GM21786 (cell line): Measurements from ENCODE around the gene SLC22A4.
A peak's percentile ranks its signal among the peaks of the same experiment; 100 is the strongest.

Source experiments
- ATAC-seq: cut with Tn5 transposase; IDR thresholded peaks from one replicate; pipeline ENCODE4 v1.9.1; 2021; ENCODE audit not compliant: unreplicated experiment

The SLC22A4 gene

DNA sequence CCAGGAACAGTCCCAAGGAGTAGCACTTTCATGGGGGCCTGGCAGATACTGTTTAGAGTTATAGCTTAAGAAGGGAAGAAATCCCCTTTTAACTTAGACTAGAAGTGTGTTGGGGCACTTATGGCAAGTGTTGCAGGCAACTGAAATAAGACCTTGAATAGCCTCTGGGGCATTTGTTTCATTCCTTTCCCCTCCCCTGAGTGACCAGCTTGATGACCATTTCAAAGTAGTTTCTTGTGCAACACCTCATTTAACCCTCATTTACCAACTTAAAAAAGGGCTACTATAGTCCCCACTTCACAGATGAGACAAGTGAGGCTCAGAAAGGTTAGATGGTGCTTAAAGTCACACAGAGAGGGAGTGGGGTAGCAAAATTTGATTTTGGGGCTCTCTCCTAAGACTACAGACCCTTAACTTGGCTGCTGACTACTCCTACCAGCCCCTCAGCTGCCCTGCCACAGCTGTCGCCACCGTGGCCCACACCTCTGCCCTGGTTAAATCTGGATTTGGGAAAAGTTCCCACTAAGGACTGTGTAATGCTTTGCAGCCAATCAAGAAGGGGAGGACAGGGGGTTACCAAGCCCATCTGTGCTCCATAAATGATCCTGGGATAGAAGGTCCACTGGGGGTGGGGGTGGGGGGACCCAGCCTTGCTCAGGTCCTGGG, 31.2 kb upstream of the SLC22A4 start:
- ATAC-seq: no peak

DNA sequence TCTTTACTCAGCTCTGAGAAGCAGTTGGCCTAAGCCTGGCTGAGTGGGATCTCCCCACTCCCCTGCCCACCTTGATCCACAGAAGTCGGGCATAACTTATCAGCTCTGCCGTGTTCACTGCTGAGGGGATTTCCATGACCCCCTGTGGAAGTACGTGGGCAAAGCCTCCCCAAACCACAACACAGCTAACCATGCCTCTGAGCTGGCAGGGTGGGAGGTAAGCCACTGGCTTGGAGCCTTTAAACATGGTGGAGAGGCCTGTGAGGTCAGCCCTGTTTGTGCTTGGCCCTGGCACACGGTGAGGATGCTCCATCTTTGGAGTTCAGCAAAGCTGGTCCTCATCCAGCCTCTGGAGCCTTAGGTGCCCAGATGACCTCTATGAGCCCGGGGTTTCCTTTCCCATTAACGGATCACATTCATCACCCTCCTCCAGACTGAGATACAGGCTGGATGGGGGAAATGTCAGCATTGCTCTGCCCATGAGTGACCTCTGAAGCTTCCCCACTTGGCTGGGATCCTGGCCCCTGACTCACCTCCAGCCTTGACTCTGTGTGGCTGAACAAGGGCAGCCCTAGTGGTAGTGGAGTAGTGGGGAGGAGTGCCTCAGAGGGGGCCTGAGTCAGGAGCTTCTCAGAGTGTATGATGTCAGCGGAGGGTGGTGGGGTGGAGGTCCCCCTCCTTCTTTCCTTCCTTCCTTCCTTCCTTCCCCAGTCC, 30.5 kb upstream of the SLC22A4 start:
- ATAC-seq: no peak

DNA sequence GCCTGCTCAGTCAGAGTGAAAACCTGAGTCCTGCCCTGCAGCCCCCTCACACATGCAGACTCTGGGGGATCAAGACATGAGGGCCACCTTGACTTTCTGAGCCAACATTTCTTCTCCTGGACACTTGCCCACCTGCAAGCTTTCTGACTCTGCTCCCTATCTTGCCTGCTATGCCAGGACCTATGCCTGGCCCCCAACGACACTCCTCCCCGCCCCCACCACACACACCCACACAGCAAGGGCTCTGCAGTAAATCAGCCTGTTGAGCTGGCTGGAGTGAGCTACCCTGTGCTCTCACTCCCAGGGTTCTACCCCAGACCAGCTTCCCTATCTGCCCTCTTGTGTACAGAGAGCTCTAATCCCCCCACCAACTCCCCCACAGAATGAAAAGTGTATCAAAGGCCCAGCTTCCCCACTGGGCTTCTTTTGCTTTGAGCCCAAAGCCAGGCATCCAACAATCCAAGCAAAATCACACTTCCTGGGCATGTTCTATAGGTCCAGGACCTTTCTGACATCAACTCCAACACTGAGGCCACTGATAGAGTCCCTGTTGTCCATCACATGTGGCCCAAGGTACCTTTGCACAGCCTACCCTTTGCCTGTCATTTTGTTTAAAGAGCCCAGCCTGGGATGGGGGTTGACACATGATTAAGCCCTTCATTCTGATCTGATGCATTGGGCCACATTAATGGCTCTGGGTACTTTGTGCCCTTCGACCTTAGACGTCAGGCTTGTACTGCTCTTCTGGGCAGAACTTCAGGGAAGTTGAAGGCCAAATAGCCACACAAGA, 29.5 kb upstream of the SLC22A4 start:
- no peak for ATAC-seq

DNA sequence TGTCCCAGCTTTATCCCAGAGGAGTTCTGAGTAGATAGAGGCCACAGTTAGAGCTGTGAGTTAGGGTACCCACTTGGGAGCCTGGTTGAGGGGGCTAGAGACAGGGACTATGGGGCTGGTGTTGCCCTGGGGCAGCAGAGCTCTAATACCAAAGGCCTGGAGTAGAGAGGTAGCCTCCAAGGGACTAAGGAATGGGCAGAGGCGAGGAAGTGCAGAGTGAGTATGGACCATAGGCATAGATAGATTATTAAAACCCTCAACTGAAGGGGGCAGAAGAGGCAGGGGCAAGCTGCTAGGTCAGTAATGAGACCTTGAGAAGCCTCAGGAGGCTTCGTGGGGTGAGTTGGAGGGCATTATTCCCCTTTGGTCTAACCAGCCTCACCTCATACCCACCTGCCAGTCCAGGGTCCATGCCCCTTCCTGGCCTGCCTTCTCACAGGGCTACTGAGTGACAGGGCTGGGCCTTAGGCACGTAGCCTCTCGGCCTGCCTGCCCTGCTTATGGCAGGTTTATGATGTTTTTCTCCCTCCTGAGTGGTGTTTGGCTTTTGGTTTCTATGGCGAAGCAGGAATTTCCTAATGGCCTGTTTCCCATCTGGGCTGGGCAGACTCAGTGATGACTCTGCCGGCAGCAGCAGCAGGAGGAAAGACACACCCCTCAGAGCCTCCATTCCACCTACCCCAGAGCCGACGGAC, 28.7 kb upstream of the SLC22A4 start:
- ATAC-seq: no peak

DNA sequence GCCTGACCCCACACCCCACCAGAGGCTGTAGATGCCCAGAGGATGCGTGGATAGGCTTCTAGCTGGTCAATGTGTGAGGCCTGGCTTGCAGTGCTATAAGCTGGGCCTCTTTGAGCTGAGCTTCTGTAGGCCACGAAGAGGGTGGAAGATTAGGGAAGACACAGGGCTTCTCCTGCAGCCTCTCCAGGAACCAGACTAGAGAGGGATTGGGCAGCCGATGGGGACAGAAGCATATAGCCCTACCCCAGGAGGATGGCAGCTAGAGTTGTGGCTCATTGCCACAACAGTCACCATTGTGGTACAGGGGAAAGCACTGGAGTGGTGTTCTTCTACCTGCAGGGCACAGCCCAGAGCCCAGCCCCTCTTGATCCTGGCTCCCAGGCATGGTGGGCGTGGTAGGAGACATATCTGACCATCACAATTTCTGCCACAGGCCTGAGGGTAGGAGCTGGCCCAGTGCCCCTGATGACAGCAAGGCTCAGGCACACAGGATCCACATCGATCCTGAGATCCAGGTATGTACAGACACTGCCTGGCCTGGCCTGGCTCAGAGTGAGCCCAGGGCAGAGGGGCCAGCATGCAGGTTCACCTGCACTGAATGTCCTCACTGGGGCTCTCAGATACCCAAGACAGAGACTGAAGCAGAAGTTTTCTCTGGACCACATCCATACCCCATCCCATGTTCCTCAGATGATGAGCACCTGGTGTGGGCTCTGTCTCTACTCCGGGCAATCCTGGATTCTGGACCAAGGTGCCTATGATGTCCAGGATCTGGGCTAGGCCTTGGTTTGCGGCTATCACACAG, 28.0 kb upstream of the SLC22A4 start:
- no peak for ATAC-seq

DNA sequence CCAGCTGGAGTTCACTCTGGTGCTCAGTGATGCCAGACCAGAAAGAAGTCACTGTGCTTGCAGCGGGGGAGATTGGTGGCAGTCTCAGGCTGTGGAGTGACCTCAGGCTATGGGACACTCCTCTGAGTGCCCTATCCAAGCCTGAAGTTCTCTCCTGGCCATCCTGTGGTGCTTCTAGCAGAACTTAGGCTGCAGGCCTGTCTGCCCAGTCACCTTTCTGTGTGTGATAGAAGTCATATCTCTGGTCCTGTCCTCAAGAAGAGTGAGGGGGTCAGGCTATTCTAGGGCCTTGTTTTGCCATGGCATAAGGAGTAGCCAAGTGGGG, 27.4 kb upstream of the SLC22A4 start:
- ATAC-seq: no peak

DNA sequence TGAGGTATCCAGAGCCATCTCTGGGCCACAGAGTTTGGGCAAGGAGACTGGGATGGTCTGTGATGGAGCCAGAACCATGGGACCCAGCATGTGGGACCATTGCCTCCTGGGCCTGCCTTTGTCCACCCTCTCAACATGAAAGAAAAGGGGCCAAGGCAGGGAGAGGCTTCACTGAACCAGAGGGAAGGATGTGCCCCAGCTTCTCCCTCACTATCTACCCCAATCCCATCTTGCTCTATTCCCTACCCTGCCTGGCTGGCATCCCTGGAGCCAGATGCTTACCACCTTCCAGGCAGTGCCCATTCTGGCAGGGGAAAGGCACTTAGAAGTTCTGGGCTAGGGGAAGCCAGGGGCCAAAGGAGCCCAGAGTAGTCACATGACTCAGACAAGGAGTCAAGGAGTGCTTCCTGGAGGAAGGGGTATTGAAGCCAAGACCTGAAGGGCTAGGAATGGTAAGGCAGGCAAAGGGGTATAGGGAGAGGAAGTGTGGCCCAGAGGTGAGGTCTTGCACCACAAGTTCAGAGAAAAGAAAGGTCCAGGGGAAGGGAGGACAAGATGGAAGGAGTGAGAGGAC, 26.9 kb upstream of the SLC22A4 start:
- no peak for ATAC-seq

DNA sequence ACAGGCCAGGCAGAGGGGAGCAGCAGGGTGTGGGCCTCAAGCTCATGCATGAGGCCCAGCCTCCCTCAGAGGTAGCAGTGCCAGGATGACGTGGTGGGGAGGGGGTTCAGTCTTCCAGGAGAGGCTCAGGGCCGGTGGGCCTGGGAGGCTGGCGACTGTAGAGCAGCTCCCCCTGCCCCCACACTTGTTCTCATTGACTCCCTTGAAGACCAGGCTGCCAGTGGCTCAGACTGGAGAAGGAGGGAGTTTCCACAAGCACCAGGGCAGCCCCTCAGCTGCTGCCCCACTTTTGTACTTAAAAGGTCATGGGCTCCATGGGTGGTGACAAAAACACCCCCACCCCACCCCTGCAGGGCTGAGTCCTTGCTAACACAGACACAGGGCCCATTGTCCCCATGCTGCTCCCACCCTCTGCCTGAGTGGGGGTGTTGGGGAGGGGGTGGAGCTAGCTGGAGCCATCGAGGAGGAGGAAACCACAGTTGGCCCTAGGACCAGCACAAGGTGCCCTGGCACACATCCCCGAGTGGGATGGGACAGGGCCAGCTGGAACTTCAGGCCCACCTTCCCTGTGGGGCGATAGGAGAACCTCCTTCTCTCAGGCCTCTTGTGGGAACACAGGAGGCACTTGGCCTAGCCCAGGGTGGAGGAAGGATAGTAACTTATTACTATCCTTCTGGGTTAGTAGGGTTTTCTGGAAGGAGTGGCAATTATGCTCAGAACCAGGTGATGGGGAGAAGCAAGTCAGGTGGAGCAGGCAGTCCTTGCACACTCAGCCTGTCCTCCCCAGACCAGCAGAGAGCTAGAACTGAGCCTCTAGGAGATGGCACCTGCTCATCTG, 26.0 kb upstream of the SLC22A4 start:
- peak; percentile 6 for ATAC-seq

DNA sequence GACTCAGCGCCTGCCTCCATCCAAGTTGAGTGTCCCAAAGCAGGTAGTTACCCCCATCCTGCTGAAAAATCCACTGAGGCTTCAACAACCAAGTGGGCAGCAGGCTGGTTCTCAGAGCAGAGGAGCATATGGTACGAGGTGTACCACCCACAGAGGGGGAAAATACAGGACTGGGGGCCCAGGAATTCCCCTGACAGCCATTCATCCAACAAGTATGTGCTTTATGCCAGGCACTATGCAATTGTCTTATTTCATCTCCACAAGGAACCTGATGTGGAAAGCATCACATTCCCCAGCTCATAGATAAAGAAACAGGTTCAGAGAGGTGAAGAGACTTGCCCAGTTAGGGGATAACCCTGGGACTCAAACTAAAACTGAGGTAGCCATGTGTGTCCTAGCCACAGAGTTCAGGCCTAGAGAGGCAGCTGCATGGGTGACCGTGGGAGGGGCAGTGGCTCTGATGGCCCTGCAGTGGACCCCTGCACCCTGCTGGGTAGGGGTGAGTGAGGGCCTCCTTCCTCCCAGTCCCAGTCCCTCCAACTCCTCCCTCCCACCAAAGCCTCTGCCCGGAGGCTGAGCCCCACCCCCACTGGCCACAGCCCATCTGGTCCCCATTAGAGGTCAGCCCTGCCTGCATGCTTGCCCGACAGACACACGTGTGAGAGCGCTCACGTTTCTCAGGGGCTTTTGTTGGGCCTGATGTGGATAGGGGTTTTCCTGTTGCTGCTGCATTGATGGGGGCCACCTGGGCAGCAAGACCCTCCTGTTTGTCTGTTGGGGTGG, 25.2 kb upstream of the SLC22A4 start:
- ATAC-seq: peak; percentile 81

DNA sequence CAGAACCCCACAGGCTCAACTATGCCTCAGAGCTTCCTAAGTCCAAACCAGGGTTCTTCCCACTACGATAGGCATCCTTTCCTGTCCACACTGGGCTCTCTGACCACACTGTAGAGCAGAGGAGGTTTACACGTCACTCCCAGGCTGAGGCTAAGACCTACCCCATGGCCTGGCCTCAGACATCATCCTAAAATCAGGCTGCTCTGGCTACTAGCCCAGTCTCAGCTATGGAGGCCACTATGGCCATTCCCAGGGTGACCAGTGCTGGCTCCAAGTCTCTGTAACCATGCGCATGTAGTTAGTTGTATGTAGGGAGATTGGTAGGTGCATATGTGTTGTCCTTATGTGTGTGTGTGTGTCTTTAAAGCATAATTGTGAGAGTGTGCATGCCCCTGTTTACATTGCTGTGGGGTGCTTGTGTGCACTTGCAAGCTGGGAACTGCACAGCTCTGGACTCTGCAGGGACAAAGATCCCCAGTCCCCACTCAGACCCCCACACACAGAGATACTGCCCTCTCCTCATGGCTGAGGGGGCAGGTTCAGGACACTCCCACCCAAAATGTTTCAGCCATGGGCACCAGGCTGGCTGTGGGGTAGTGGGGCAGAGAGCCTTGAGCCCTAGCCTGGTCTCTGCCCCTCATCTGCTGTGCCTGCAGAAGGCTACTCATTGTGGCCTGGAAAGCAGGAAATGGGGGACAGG, 24.4 kb upstream of the SLC22A4 start:
- no peak for ATAC-seq

DNA sequence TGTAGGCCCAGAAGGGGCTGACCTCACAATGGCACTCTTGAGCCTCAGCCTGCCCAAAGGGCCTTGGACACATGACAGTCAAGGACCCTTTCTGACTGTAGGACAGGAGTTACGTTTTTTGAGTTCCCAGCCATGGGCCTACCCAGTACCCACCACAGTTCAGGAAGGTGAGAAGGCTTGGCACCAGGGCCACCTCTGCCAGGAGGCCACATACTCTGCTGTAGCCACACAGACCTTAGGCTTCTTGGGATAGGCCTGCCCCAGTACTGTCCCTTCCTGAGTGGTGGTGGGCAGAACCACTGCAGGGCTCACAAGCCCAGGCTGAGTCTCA, 23.9 kb upstream of the SLC22A4 start:
- no peak for ATAC-seq

DNA sequence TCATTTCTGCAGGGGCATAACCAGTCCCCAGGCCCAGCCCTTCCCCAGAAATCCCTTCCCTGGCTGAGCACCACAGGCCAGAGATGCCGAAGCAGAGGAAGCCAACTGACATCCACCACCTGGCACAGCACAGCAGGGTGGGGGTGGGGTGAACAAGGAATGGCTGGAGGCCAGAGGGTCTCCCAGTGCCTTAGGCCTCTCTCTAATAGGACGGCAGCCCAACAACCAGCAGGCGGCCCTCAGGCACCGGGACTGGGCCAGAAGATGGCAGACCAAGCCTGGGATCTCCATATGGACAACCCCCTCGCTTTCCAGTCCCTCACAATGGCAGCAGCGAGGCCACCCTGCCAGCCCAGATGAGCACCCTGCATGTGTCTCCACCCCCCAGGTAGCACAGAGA, 23.5 kb upstream of the SLC22A4 start:
- ATAC-seq: no peak

DNA sequence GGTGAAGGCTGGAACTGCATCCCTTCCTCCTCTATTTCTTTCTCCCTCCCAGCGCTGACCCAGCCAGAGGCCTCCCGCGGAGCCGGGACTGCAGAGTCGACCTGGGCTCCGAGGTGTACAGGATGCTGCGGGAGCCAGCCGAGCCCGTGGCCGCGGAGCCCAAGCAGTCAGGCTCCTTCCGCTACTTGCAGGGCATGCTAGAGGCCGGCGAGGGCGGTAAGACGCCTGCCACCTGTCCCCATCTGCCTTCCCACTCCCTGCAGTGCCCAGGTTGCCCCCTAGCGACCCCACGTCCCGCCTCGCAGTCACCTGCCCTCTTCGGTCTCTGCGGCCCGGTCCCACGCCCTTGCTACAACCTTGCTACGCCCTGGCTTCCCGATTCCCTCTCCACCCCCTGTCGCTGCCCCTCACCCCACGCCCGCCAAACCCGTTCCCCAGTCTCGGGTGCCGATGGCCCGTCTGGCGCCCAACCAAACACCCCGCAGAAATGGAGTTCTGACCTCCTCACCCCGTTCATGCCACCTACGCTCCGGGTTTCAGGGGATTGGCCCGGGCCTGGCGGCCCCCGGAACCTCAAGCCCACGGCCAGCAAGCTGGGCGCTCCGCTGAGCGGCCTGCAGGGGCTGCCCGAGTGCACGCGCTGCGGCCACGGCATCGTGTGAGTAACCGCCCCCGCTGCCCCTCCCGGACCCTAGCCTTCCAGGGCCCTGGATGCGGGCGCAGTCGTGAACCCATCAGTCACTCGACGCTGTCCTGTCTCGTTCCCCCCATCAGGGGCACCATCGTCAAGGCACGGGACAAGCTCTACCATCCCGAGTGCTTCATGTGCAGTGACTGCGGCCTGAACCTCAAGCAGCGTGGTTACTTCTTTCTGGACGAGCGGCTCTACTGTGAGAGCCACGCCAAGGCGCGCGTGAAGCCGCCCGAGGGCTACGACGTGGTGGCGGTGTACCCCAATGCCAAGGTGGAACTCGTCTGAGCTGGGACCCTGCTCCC, 22.6 kb upstream of the SLC22A4 start:
- ATAC-seq: no peak

DNA sequence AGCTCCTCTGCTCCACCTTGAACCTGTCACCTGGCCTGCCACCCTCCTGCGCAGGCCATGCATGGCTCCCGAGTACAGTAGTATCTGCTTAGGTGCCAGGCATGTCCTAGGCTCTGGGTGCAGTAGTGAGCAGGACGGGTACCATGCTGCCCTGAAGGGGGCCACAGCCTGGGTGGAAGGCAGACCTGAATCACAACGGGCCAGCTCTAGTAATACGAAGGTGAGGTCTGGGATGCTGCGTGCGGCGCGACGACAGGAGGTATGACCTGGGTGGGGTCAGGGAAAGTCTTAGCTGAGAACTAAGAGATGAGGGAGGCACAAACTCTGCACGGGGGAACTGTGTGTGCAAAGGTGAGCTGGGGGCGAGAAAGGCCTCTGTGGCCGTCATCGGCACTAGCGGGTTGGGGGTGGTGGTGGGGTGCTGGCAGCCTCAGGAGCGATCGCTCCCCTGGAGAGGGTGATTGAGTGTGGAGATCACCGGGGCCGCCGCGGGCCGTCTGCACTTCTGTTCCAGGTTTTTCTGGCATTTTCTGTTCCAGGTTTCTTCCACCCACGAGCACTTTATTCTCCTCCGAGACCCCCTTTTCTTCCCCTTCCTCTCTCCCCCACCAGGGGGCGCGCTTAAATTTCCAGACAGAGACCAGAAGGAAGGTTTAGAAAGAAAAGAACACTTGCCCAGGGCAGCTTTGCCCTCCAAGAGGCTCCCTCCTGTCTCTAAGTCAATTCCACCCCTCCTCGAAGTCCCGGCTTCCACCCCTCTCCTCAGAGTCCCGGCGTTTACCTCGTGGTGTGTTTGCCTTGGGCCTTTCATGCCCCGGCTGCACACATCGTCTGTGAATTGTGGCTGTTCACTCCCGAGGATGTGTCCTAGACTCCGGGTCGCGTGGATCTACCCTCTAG, 21.6 kb upstream of the SLC22A4 start:
- no peak for ATAC-seq

DNA sequence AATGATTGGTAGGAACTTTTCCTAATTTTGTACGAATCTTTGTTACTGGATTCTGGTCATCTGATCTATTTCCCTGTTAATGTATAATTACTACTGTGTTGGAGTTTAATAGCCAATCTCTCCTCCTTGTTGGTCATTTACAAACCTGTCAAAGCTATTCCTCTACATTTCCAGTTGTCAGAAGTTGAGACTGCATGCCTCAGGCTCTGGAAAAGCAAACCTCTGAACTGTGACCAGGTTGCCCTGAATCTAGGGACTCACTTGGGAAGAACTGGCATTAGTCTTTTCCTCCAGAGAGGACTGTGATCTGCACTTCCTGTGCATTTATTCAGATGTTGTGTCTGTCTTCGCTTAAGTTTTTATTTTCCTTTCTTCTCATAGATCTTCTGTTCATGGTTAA, 20.6 kb upstream of the SLC22A4 start:
- no peak for ATAC-seq
